GM04504 (cell line): ENCODE measurements around the gene PCLAF.

Experiments used
- DNase-seq: peaks from one replicate; pipeline ENCODE4 v3.0.0-alpha.2; 2012; ENCODE audit warnings: low read depth

Gene PCLAF

GRCh38 chr15:64315216-64315615 is 66.0 kb downstream of the PCLAF start:
- DNase-seq, result no peak

- DNase-seq, result no peak
Observed at GRCh38 chr15:64314456-64314855, 66.8 kb downstream of the PCLAF start.
